H1 (cell line): Measurements from ENCODE around the gene GKAP1. TPM values are rescaled to one million over a fixed set of nuclear protein-coding genes. Genes with fewer than 3 reads are reported as not detected.

Experiments used
- CTCF ChIA-PET: fragments of 300-600 bp; sonication (Branson Sonifier 250); formaldehyde crosslinking; loops from one replicate; lab custom pipeline; 2021; ENCODE audit not compliant: partially characterized antibody; lab: Charles Lee
- POLR2A ChIA-PET: fragments of 300-600 bp; sonication (Branson Sonifier 250); formaldehyde crosslinking; loops from one replicate; lab custom pipeline; 2021; ENCODE audit warnings: inconsistent platforms; ENCODE audit not compliant: partially characterized antibody; lab: Charles Lee
- DNase-seq, 2 experiments: peaks; one replicate each; pipeline versions ENCODE4 v3.0.0 to v3.0.0-alpha.2; 2010 to 2022; ENCODE audit warnings: low spot score in 2 of 2, low read depth in 1 of 2, mixed read lengths in 1 of 2
- FAIRE-seq: peaks from 2 replicates; lab custom pipeline; 2011; peaks lifted over from hg19 to GRCh38; lab: Jason Lieb, UNC
- H2AFZ ChIP-seq: 2 replicates; pipeline ENCODE4 v1.8.1; 2012; ENCODE audit warnings: low read length, inconsistent platforms
- H2AK5ac ChIP-seq: 2 replicates; pipeline ENCODE4 v1.6.1; 2013; ENCODE audit warnings: low read depth, low read length
- H2BK120ac ChIP-seq: replicated peaks from 2 replicates; pipeline ENCODE3; 2013; ENCODE audit warnings: low read depth, low read length, inconsistent platforms
- H2BK12ac ChIP-seq: 2 replicates; pipeline ENCODE4 v1.6.1; 2013; ENCODE audit warnings: low read depth, low read length
- H2BK15ac ChIP-seq: 2 replicates; pipeline ENCODE4 v1.6.1; 2013; ENCODE audit warnings: low read length
- H2BK20ac ChIP-seq: 2 replicates; pipeline ENCODE4 v1.6.1; 2013; ENCODE audit warnings: low read length
- H2BK5ac ChIP-seq: 2 replicates; pipeline ENCODE4 v1.6.1; 2013; ENCODE audit warnings: low read depth, low read length
- H3K14ac ChIP-seq: 2 replicates; pipeline ENCODE4 v1.6.1; 2013; ENCODE audit warnings: inconsistent platforms; ENCODE audit not compliant: insufficient read length
- H3K18ac ChIP-seq: 2 replicates; pipeline ENCODE4 v1.6.1; 2013; ENCODE audit warnings: low read length; ENCODE audit errors: extremely low read depth
- H3K23ac ChIP-seq: 2 replicates; pipeline ENCODE4 v1.6.1; 2013; ENCODE audit warnings: inconsistent platforms; ENCODE audit not compliant: insufficient read length
- H3K23me2 ChIP-seq: 2 replicates; pipeline ENCODE4 v1.6.1; 2013; ENCODE audit warnings: low read depth, low read length
- H3K27ac ChIP-seq: 2 replicates; pipeline ENCODE4 v1.6.1; 2011; ENCODE audit warnings: low read depth, low read length, inconsistent platforms
- H3K27me3 ChIP-seq, 4 experiments: replicated peaks in 1 of 4; 1 replicate in 1 of 4; 2 replicates in 3 of 4; pipeline versions ENCODE4 v1.6.1 to v1.8.1; 2011 to 2013; ENCODE audit warnings: low read length in 3 of 4, mild to moderate bottlenecking in 3 of 4, inconsistent platforms in 2 of 4, mixed read lengths in 2 of 4, moderate library complexity in 1 of 4; ENCODE audit not compliant: control insufficient read depth in 3 of 4, insufficient read depth in 3 of 4; ENCODE audit errors: extremely low read depth in 1 of 4
- H3K36me3 ChIP-seq, 4 experiments: 2 replicates each; pipeline versions ENCODE4 v1.6.1 to v1.8.1; 2011 to 2013; ENCODE audit warnings: mild to moderate bottlenecking in 4 of 4, low read length in 3 of 4, moderate library complexity in 2 of 4, control low read depth in 1 of 4, inconsistent platforms in 1 of 4; ENCODE audit not compliant: insufficient read depth in 4 of 4, control insufficient read depth in 2 of 4
- H3K4ac ChIP-seq: replicated peaks from 2 replicates; pipeline ENCODE3; 2013; ENCODE audit warnings: low read length, low read depth, mixed read lengths, inconsistent platforms; ENCODE audit not compliant: insufficient read length
- H3K4me1 ChIP-seq, 4 experiments: replicated peaks in 1 of 4; 1 replicate in 1 of 4; 2 replicates in 3 of 4; pipeline versions ENCODE4 v1.6.1 to v1.8.1; 2011 to 2013; ENCODE audit warnings: low read length in 3 of 4, inconsistent platforms in 2 of 4, mixed read lengths in 1 of 4; ENCODE audit not compliant: insufficient read depth in 4 of 4, control insufficient read depth in 3 of 4
- H3K4me2 ChIP-seq, 2 experiments: 2 replicates each; pipeline versions ENCODE4 v1.6.1 to v1.8.1; 2011 to 2013; ENCODE audit warnings: low read depth in 2 of 2, low read length in 2 of 2, control low read depth in 1 of 2, inconsistent platforms in 1 of 2, mild to moderate bottlenecking in 1 of 2; ENCODE audit not compliant: insufficient read depth in 1 of 2
- H3K4me3 ChIP-seq, 4 experiments: fragments of 200-600, 300-600 bp in 1 of 4; sonication (generic), shearing (Covaris generic), sonication (Bioruptor Twin) in 1 of 4; 2 replicates each; pipeline versions ENCODE4 v1.5.1 to v1.8.1; 2011 to 2016; ENCODE audit warnings: low read length in 4 of 4, low read depth in 3 of 4, control low read depth in 2 of 4, inconsistent platforms in 2 of 4, mild to moderate bottlenecking in 2 of 4, mixed read lengths in 1 of 4, moderate library complexity in 1 of 4; ENCODE audit not compliant: insufficient read depth in 2 of 4; ENCODE audit errors: extremely low read depth in 1 of 4
- H3K56ac ChIP-seq: replicated peaks from 2 replicates; pipeline ENCODE3; 2013; ENCODE audit warnings: low read depth, mild to moderate bottlenecking, mixed read lengths, low read length, inconsistent platforms; ENCODE audit not compliant: insufficient read length
- H3K79me1 ChIP-seq: 2 replicates; pipeline ENCODE4 v1.6.1; 2013; ENCODE audit warnings: low read depth, low read length, control low read depth
- H3K79me2 ChIP-seq, 2 experiments: 2 replicates each; pipeline versions ENCODE4 v1.6.1 to v1.8.1; 2012 to 2013; ENCODE audit warnings: low read length in 2 of 2, mild to moderate bottlenecking in 2 of 2, inconsistent platforms in 1 of 2; ENCODE audit not compliant: insufficient read depth in 2 of 2, control insufficient read depth in 1 of 2
- H3K9ac ChIP-seq, 4 experiments: replicated peaks in 1 of 4; 1 replicate in 1 of 4; 2 replicates in 3 of 4; pipeline versions ENCODE4 v1.6.1 to v1.8.1; 2011 to 2013; ENCODE audit warnings: low read depth in 3 of 4, low read length in 3 of 4, control low read depth in 2 of 4, mild to moderate bottlenecking in 2 of 4, moderate library complexity in 2 of 4, inconsistent platforms in 1 of 4; ENCODE audit errors: extremely low read depth in 1 of 4
- H3K9me3 ChIP-seq, 2 experiments: 2 replicates each; pipeline versions ENCODE4 v1.6.1 to v1.8.1; 2012 to 2013; ENCODE audit warnings: mild to moderate bottlenecking in 2 of 2, moderate library complexity in 2 of 2, control low read depth in 1 of 2, inconsistent platforms in 1 of 2, low read depth in 1 of 2, low read length in 1 of 2, mixed read lengths in 1 of 2; ENCODE audit not compliant: insufficient read depth in 2 of 2
- H4K20me1 ChIP-seq, 2 experiments: replicated peaks in 1 of 2; 2 replicates each; pipeline versions ENCODE3 to v1.8.1; 2011 to 2013; ENCODE audit warnings: inconsistent platforms in 2 of 2, low read length in 2 of 2, mild to moderate bottlenecking in 1 of 2; ENCODE audit not compliant: insufficient read depth in 2 of 2, control insufficient read depth in 1 of 2
- H4K5ac ChIP-seq: 2 replicates; pipeline ENCODE4 v1.6.1; 2013; ENCODE audit warnings: low read length, low read depth, mixed read lengths, inconsistent platforms; ENCODE audit not compliant: insufficient read length
- H4K8ac ChIP-seq: 2 replicates; pipeline ENCODE4 v1.8.0; 2013; ENCODE audit warnings: mild to moderate bottlenecking, moderate library complexity, low read length, inconsistent platforms; ENCODE audit not compliant: insufficient read depth; ENCODE audit errors: extremely low read depth
- H4K91ac ChIP-seq: replicated peaks from 2 replicates; pipeline ENCODE3; 2013; ENCODE audit warnings: low read length, mixed read lengths, inconsistent platforms; ENCODE audit not compliant: insufficient read length
- WGBS, 2 experiments: shearing (Covaris generic) in 1 of 2; methylation state at CpG; one replicate each; pipeline versions ENCODE4 v1.1.6 to v1.1.7; 2013 to 2015; ENCODE audit warnings: low lambda C conversion rate in 2 of 2, mixed read lengths in 2 of 2, inconsistent platforms in 1 of 2, low coverage in 1 of 2, missing lambda C conversion rate in 1 of 2; ENCODE audit not compliant: insufficient replicate concordance in 2 of 2, insufficient coverage in 1 of 2, insufficient read length in 1 of 2; ENCODE audit errors: extremely low coverage in 1 of 2, missing lambda C conversion rate in 1 of 2; 5-methylcytosine and 5-hydroxymethylcytosine counted together
- polyA plus RNA-seq, 7 experiments: library from polyadenylated mRNA; depleted of rRNA in 3 of 7; stranded (reverse) in 5 of 7; unstranded in 2 of 7; fragments of >200 nt in 5 of 7; fragments of 200-250 nt in 2 of 7; gene quantifications; 1 replicate in 5 of 7; 2 replicates in 1 of 7; 4 replicates in 1 of 7; pipeline versions ENCODE4 v1.2.1 to v1.2.3, GENCODE V29; 2011 to 2013; ENCODE audit warnings: missing spikeins in 2 of 7, mixed read lengths in 2 of 7
- total RNA-seq: library from RNA; stranded (reverse); fragmentation: NEBNext Ultra II Directional; extraction: Animal tissue kit (Norgen Biotek cat#: 25700); gene quantifications from 2 replicates; pipeline ENCODE4 v1.2.1, GENCODE V29; 2021

The GKAP1 gene
- total and polyA plus RNA-seq, 2 of the 8 experiments (the other 6 are each of a cell fraction or from before 2014, with no cell fraction given), result 0.97 to 5.3 TPM

DNA sequence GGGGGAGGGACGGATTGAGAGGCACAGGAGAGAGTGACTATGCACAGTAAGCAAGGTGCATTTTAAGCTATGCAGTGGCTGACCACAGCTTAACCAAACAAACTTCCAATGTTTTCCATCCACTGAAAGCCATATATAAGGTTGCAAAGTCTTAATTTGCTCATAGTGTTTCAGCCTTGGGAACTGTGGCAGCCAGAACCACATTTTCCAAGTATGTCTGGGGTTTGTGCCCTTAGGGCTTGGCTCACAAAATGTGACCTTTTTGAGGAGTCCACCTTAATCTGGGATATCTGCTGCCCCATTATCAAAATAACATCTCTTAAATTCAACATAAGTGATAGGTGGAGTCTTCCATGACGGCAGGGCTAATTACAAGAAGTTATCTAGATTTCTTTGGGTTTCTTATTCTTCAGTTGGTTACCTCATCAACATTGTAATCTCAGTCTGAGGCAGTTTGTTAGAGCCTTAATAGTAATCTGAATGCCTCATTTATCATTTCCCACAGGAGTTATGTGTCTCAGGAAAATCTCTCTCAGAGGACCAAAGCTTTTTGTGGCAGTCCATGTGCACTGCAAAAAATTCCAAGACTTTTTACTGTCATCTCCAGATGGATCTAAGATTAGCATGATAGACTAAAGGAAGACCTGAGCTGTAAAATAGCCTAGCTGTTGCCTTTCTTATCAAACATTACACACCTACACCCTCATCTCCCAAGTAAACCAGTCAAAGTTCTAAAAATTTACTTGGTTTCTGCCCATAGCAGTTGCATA is 94.7 kb downstream of the GKAP1 start:
- H4K8ac ChIP-seq, result no peak overlapping the region
- DNase-seq, result no peak
- H4K91ac ChIP-seq, result no peak overlapping the region
- no peak overlapping the region for H2BK20ac ChIP-seq
- H3K18ac ChIP-seq, result no peak overlapping the region
- FAIRE-seq, result no peak
- H2BK120ac ChIP-seq, result no peak overlapping the region
- H3K27me3 ChIP-seq, result no peaks in the 10 kb centered on the region
- H3K4me2 ChIP-seq, result no peak overlapping the region
- H2AK5ac ChIP-seq, result no peak overlapping the region
- H3K23me2 ChIP-seq, result no peaks in the 10 kb centered on the region
- no peaks in the 10 kb centered on the region for H3K79me2 ChIP-seq
- peaks cover 0 to 4% of the 10 kb centered on the region in 2 experiments; a peak in 1 of 4 replicates for H3K9me3 ChIP-seq
- 78% methylated on average over 2 of the region's 2 CpGs; no CpG with 5 or more reads in 1 of the 2 experiments for WGBS, 2 experiments
- H2AFZ ChIP-seq, result no peak overlapping the region
- no peak overlapping the region for H3K9ac ChIP-seq
- no peaks in the 10 kb centered on the region for H3K4me1 ChIP-seq
- ChIA-PET POLR2A (interaction anchor here (1.0 kb wide), 1 partner anchor 16 kb away, joined by 4 read pairs; no protein-coding TSS in a partner anchor), CTCF (interaction anchor here (1.0 kb wide), 1 partner anchor 11 kb away, joined by 3 read pairs; no protein-coding TSS in a partner anchor)
- no peak overlapping the region for H3K23ac ChIP-seq
- H2BK5ac ChIP-seq, result no peak overlapping the region
- no peak overlapping the region for H3K4ac ChIP-seq
- no peaks in the 10 kb centered on the region for H3K79me1 ChIP-seq
- H2BK12ac ChIP-seq, result no peak overlapping the region
- no peak overlapping the region for H3K56ac ChIP-seq
- no peaks in the 10 kb centered on the region for H3K36me3 ChIP-seq
- H3K14ac ChIP-seq, result no peak overlapping the region
- no peaks in the 10 kb centered on the region for H4K20me1 ChIP-seq
- no peak overlapping the region for H2BK15ac ChIP-seq
- no peak overlapping the region for H3K27ac ChIP-seq
- no peak overlapping the region for H4K5ac ChIP-seq
- H3K4me3 ChIP-seq, result no peak overlapping the region
